ENCODE measurements around the gene SLC38A11.
"Not testable (repeated sequence)": the region's sequence is repeated elsewhere in the genome, so short reads cannot be mapped to it uniquely, and the experiment has no call there.

SLC38A11 gene

DNA sequence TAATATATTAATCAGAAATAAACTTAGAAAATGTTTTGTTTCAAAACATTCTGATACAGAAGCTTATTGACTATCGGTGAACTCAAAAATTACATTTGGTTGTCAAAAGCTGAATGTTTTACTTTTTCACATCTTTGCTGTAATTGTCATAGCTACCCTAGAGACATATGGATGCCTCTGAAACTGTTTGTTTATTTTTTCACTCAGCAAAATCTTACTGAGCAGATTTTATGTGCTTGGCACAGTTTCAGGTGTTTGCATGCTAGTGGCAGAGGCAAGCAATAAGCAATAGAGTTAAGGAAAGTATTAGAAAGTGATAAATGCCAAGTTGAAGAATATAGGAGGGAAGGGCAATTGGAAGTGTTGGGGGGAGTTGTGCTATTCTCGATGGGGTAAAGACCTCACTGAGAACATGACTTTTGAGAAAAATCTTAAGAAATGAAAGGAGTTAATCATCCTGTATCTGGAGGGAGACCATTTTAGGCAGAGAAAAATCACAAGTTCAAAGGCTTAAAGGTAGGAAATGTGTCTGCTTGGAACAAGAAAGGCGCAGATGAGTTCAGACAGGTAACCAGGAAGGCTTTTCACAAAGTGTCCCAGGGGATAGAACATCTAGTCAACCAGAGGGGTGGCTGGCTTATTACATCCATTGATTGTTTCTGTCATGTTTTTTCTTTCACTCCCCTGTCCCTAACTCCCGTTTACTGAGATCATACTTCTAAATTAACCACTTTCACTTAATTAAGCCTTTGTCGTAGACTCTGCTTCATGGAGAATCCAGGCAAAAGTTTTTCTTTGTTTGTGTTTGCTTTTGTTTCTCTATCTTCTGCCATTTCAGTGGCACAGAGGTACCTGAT lies 86.5 kb downstream of the SLC38A11 start:
- DNase-seq (ENCODE audit: low read depth, low spot score), result no peak
- CTCF ChIA-PET, result no interaction called here
- POLR2A ChIA-PET, result no interaction called here

GRCh38 chr2:164867779-164868397 lies 87.4 kb downstream of the SLC38A11 start:
- TF ChIP-seq, protein P1, sequence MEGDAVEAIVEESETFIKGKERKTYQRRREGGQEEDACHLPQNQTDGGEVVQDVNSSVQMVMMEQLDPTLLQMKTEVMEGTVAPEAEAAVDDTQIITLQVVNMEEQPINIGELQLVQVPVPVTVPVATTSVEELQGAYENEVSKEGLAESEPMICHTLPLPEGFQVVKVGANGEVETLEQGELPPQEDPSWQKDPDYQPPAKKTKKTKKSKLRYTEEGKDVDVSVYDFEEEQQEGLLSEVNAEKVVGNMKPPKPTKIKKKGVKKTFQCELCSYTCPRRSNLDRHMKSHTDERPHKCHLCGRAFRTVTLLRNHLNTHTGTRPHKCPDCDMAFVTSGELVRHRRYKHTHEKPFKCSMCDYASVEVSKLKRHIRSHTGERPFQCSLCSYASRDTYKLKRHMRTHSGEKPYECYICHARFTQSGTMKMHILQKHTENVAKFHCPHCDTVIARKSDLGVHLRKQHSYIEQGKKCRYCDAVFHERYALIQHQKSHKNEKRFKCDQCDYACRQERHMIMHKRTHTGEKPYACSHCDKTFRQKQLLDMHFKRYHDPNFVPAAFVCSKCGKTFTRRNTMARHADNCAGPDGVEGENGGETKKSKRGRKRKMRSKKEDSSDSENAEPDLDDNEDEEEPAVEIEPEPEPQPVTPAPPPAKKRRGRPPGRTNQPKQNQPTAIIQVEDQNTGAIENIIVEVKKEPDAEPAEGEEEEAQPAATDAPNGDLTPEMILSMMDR (IDR thresholded peaks at IDR 0.05; ENCODE audit: insufficient read depth, low read length, missing control alignments), result no peak
- H3K4me3 ChIP-seq (ENCODE audit: low read depth, low read length), result no peak overlapping the region
- ChIA-PET CTCF (no interaction called here), POLR2A (no interaction called here)
- no peak for DNase-seq (ENCODE audit: low read depth, low spot score)

More for the DNA sequence above, 86.5 kb downstream of the SLC38A11 start:
- no peak overlapping the region for H3K4me3 ChIP-seq (ENCODE audit: low read depth, low read length)
- TF ChIP-seq, protein P1 (IDR thresholded peaks at IDR 0.05; ENCODE audit: insufficient read depth, low read length, missing control alignments), result no peak

GRCh38 chr2:164866381-164866780 lies 88.9 kb downstream of the SLC38A11 start:
- CTCF ChIA-PET, result interaction anchor here (1.5 kb wide), 1 partner anchor 23 kb away, joined by 3 read pairs; no protein-coding TSS in a partner anchor
- DNase-seq (ENCODE audit: low read depth, low spot score); POLR2A ChIA-PET; H3K4me3 ChIP-seq (ENCODE audit: low read depth, low read length): not testable (repeated sequence)

DNA sequence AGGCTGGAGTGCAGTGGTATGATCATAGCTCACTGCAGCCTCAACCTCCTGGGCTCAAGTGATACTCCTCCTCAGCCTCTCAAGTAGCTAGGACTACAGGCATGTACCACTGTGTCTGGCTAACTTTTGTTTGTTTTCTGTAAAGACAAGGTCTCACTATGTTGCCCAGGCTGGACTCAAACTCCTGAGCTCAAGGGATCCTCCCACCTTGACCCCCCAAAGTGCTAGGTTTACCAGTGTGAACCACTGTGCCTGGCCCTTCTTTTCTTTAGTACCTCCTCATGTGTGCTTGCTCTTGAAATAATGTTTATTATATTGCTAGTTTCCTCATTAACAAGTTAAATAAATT lies 94.7 kb downstream of the SLC38A11 start:
- no peak overlapping the region for H3K4me3 ChIP-seq (ENCODE audit: low read depth, low read length)
- DNase-seq (ENCODE audit: low read depth, low spot score), result no peak
- POLR2A ChIA-PET, result no interaction called here
- CTCF ChIA-PET, result interaction anchor here (1.0 to 4.6 kb wide), 3 partner anchors 9 to 19 kb away, joined by 3 to 38 read pairs (median 3); partner anchors contain the start of gene COBLL1
- TF ChIP-seq, protein P1 (IDR thresholded peaks at IDR 0.05; ENCODE audit: insufficient read depth, low read length, missing control alignments), result no peak

GRCh38 chr2:164859906-164860693 lies 95.2 kb downstream of the SLC38A11 start:
- ChIA-PET POLR2A (interaction anchor here (1.3 kb wide), 1 partner anchor 18 kb away, joined by 3 read pairs; the partner anchor contains the start of gene COBLL1), CTCF (interaction anchor here (1.0 to 4.6 kb wide), 3 partner anchors 10 to 18 kb away, joined by 3 to 38 read pairs (median 3); partner anchors contain the start of gene COBLL1)
- H3K4me3 ChIP-seq (ENCODE audit: low read depth, low read length); DNase-seq (ENCODE audit: low read depth, low spot score): not testable (repeated sequence)

GRCh38 chr2:164859251-164859818 lies 96.0 kb downstream of the SLC38A11 start:
- POLR2A ChIA-PET, result interaction anchor here (1.3 kb wide), 1 partner anchor 17 kb away, joined by 3 read pairs; the partner anchor contains the start of gene COBLL1
- CTCF ChIA-PET, result interaction anchor here (0.9 to 4.6 kb wide), 2 partner anchors 13 to 17 kb away, joined by 3 to 38 read pairs; partner anchors contain the start of gene COBLL1
- no peak for DNase-seq (ENCODE audit: low read depth, low spot score)
- H3K4me3 ChIP-seq (ENCODE audit: low read depth, low read length), result no peak overlapping the region
- TF ChIP-seq, protein P1 (IDR thresholded peaks at IDR 0.05; ENCODE audit: insufficient read depth, low read length, missing control alignments), result no peak
